SKM-1 treated with dmso at 0.1 percent for 144 hours (cell line): Measurements from ENCODE around the gene PYGL.

Experiments used
- DNase-seq: peaks from one replicate; lab custom pipeline; 2025; ENCODE audit not compliant: unreplicated experiment; lab: John Stamatoyannopoulos, UW

PYGL gene

DNA sequence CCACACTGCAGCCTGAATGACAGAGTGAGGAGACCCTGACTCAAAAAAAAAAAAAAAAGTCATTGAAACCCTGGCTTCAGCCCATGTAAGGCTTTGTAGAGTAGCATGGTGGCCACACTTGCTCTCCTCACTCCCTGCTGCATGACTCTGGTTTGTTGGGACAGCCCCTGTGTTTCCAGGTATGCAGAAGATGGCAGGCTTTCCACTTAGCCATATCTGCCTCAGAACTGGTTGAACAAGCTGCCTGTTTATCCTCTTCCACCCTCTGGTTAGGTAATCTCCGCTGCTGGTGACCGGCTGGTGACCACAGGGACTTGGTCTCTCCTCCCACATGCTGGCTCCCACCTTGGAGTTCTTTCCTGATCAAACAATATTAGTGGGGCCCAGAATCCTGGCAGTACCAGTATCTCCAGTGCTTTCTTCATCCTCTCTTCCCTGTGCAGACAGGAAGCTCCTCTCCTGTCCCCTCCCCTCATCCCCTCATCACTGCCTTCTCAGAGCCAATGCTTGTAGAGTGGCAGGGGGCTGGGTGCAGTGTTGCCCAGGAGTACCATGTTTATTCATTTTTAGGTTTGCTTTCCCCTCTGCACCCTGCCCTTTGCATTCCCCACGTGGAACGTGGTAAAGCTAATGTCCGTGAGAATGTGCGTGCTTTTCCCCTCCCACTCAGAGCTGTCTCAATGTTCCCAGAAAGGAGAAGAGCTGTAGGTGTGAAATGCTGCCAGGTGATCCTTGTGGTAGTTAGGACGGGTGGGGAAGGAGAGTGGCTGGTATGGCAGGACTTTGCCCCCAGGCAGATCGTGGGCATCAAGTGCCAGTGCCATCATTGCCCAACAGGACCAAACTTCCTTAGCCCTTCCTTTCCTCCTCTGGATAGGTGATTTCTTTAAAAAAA is 61.1 kb downstream of the PYGL start:
- no peak for DNase-seq

DNA sequence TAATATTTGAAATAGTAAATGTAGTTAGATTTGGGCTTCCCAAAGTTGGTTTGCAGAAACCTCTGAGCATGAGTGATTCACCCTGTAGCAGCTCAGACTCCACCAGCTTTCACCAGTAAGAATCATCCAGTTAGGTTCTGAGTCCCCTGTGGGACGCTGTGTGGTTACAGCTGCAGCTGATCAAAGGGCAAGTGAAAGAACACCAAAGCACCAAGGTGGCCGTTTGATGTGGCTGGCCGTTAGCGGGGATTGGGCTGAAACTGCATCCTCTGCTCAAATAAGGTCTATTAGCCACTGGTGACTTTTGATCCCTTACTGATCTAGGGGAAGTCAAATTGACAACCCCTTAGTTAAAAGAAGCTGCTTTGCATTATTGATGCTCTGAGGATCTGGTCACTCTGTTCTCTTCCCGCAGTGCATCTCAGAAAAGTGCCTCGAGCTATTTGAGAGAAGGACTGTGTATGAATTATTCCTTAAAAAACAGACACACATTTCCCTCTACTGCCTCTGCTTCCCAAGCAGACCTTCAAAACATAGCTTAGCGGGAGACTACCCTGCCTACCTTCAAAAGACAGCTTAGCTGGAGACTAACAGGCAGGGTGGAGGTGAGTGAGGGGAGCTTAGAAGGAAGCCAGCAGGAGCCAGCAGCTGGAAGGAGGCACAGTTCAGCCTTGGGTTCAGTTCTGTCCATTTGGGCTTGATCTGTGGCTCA is 68.8 kb downstream of the PYGL start:
- no peak for DNase-seq

DNA sequence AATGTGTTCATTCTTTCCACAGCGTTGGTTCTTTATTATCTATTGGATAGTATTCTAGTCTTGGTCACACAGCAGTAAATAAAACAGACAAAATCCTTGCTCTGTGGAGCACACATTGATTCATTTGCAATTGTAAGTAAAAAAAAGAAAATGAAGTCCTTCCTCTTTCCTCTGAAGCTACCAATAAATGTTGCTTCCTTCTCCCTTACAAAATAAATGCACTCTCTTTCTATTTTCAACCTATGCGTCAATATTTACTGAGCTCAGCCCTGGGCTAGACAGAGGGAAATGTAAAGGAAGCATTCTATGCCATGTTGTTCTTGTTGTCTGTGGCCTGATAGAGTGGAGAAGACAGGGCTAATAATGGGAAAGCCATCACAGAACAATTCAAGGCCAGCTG is 69.5 kb downstream of the PYGL start:
- no peak for DNase-seq

DNA sequence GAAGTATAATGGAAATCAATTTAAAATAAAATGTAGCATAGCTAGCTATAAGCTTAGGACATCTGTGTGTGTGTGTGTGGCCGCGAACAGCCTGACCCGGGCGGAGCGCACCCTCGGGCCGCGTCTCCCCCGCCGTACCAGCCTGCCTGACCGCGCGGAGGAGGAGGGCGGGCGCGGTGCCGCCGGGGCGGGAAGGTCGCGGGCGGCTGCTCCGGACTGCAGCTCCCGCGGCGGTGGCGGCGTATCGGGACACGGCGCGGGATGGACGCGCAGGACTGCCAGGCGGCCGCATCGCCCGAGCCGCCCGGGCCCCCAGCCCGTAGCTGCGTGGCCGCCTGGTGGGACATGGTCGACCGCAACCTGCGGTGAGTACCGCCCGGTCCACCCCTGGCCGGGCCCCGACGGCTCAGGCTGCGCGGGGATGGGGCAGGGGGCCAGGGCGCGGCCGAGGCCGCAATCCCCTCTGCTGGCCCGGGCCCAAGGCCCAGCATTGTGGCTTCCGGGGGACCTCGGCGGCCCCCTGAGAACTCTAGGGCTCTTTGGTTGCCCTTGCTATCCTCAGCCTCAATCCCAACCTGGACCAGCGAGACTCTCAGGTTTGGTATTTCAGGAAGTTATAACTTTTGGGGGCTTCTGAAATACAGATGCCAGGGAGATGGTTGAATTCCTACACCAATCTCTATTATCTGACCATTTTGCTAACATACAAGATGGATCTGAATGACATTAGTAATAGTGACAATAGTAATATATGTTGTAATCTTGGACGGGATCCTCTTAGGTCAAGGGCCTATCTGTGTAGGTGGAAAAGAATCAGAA is 72.2 kb downstream of the PYGL start, which contains the start of gene ABHD12B:
TSS of gene ABHD12B (plus strand) at position 140 of the 819 bp plus-strand sequence. CDS start at position 262, 122 bp downstream.
- no peak for DNase-seq

DNA sequence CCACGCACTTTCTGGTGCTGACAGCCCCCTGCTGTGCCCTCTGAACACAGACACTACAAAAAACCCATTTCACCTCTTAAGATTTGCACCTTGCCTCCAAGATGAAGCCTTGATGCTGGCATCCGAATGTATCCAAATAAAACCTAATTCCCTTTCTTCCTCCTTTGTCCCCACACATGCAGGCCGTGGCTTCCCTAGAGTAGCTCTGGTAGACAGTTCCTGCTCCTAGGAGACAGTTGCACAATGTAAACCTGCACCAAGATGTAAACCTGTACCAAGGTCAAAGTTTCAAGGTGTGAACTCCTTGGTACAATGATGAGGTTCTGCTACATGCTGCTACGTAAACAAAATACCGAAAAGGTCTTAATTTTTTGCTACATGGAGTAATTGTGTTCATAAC is 73.1 kb downstream of the PYGL start:
- no peak for DNase-seq

DNA sequence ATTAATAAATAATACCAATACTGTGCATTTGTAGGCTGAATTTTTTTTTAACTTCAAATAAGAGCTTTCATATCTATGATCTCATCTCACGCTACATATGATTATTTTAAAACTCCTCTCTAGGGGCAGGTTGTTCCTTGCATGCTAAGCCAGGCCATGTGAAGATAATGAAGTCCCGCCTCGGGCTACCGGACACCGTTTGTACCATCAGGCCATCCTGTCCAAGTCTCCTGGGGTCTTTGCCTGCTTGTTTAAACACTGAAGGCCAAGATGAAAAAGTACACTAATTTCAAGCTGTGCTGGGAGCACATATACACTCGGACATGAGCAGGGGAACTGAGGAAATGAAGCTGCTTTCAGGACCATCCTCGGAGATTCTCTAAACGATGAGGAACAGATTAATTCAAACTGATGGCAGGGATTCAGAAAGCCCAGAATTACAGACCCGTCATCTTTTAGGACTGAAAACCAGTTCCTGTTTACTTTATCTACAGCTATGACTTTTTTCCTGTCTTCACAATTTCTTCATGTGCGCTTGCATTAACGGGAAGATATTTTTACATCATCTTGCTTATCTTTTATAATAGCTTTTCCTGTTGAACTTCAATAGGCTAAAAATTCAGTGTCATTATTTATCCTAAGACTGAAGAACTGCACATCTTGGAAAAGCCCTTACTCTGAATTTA is 78.7 kb downstream of the PYGL start:
- DNase-seq, result no peak

DNA sequence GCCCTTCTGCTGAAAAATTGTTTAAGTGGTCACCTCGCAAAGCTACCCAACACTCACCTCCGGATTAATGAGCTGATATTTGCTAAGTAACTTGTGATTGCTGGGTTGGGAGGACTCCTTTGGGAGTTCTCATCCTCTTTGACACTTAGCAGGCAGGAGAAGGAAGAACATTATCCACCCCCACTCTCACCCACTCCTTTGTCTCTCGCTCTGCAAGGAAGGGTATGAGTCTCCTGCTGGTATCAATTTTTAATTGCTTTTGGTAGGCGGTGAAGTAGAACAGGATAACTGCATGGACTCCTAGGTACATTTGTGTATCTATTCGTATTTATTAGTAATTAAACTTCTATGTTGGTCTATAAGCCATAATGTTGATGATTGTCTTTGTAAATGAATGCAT is 79.3 kb downstream of the PYGL start:
- DNase-seq, result no peak

DNA sequence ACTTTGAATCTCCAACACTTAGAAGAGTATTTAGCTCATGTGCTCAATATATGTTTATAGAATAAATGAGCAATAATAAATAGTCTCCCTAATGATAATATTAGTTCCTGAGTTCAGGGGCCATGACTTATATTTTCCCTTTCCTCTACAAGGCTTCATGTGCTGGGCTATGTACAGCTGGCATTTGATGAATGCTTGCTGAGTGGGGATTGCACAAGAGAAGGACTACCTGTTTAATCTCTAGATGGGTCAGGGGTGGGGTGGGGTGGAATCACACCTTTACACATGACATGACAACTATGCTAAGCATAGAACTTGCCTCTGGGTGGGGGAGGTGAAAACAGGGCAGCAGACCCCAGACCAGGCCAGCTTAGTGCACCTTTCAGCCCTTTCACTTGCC is 80.0 kb downstream of the PYGL start:
- DNase-seq, result no peak

DNA sequence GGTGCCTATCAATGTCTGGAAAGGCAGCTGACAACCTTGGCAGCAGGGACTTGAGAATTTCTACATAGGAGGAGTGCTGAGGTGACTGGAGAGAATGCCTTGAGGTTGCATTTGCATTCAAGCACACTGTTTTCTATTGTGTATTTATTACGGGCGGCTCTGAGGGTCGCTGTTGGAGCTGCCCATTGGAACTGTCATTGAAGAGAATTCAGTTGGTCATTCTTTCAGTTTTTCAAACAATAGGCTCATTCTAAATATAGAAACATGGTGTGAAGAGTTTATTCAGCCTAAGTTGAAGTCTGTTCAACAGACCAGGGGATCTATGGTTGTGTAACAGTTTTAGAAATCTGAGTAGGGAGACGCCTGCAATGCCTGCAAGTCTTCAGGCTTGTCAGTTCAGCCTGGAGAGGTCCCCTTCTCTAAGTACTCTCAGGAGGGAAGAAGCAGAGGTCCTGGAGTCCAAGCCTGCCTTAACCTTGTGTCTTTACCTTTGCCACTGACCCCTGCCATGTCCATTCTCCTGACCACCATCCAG is 82.2 kb downstream of the PYGL start:
- DNase-seq, result no peak

DNA sequence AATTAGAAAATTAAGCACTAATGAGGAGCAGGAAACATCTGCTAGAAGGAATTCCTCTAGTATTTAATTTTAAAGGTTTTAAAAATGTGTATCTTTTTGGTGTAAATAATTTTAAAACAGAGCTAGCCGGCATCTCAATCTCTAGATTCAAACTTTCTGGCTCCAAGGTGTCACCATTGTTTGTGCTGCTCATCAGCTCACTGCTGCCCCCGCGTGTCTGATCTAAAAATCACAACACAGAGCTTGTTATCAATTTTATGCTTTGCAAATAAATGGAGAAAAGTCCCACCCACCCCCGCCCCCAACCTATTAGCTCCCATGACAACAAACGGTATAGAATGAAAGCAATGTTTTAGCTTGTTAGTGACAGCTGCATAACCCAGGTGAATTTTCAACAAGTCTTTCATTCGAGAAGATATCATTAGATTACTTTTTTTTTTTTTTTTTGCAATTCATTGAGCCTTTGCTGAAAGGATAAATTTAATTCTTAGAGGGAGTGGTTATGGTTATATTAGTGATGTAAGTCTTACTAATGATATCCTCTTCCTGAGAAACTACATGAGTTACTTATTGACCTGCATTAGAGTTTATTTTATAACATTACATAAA is 83.7 kb downstream of the PYGL start:
- DNase-seq, result peak; percentile 9

DNA sequence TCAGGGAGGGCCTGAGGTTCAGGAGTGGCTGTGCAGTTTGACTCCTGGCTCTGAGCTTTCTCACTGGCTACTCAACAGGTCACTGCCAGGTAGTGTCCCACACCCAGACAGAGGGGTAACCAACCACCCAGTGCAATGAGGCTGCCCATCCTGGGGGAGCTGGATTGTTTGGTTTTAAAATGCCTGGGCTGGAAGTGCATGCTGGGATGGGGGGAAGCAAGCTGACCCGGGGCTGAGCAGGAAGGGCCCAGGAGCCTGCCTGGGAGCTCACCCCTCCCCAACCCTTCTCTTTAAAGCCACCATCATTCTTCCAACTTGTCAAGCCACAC is 85.0 kb downstream of the PYGL start:
- no peak for DNase-seq

DNA sequence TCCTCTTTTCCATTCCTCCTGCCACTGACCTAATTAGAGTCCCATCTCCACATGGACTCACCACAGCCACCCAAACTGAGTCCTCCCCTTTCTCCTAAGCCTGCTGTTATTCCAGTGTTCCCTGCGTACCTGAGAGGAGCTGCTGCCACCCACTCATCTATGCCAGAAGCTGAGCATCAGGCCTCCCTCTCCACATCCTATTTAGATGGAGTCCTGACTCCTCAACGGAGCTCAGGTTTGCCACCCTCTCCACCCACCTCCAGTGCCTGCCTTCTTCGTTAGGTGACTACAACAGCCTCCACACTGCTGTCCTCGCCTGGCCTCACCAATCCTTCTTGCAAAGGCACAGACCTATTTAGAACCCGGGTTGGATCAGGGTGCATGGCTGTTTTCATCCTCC is 87.6 kb downstream of the PYGL start:
- no peak for DNase-seq

DNA sequence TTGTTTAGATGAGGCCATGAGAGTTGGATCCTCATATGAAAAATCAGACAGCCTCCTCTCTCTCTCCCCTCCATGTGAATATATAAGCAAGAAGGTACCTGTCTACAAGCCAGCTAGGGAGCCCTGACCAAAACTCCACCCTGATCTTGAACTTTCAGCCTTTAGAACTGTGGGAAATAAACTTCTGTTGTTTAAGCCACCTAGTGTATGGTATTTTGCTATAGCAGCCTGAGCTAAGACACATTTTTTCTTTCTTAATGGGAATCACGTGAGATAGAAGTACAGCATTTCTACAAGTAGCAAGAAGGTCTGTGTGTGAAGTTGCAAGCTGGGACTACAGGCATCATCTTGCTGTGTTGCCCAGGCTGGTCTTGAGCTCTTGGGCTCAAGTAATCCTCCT is 88.7 kb downstream of the PYGL start:
- DNase-seq, result no peak
